CD4-positive, alpha-beta T cell (primary cell): ENCODE measurements around the gene MED15. TPM values are rescaled to one million over a fixed set of nuclear protein-coding genes. Genes with fewer than 3 reads are reported as not detected.

Source experiments
- ATAC-seq: fragments of 200-7000 bp; cut with Tn5 transposase; one replicate; pipeline ENCODE4 v1.10.0; 2022; ENCODE audit warnings: mild to moderate bottlenecking; ENCODE audit not compliant: poor library complexity
- CTCF ChIA-PET: fragments of 350-600 bp; sonication (Branson Sonifier 250); formaldehyde crosslinking; loops from one replicate; lab custom pipeline; 2021; ENCODE audit warnings: antibody characterized with exemption, inconsistent platforms; lab: Charles Lee
- POLR2A ChIA-PET: fragments of 350-600 bp; sonication (Branson Sonifier 250); formaldehyde crosslinking; loops from one replicate; lab custom pipeline; 2021; ENCODE audit warnings: antibody characterized with exemption, inconsistent platforms; lab: Charles Lee
- DNase-seq, 14 experiments: peaks; one replicate each; pipeline ENCODE4 v3.0.0-alpha.2; 2013 to 2020; ENCODE audit warnings: mixed read lengths in 2 of 14
- H3K27ac ChIP-seq, 2 donors: one replicate each; pipeline versions ENCODE4 v1.5.1 to v1.7.0; 2013; ENCODE audit warnings: low read length in 2 of 2, low read depth in 1 of 2, mild to moderate bottlenecking in 1 of 2
- H3K27me3 ChIP-seq, 2 experiments: 1 replicate in 1 of 2; 2 replicates in 1 of 2; pipeline versions ENCODE4 v1.6.1 to v1.7.0; 2013; ENCODE audit warnings: low read length in 2 of 2, control low read depth in 1 of 2, mild to moderate bottlenecking in 1 of 2, moderate library complexity in 1 of 2; ENCODE audit not compliant: insufficient read depth in 2 of 2, control insufficient read depth in 1 of 2
- H3K36me3 ChIP-seq: one replicate; pipeline ENCODE4 v1.6.1; 2013; ENCODE audit warnings: low read length, control low read depth; ENCODE audit not compliant: insufficient read depth
- H3K4me1 ChIP-seq: one replicate; pipeline ENCODE4 v1.6.1; 2013; ENCODE audit warnings: low read length, control low read depth; ENCODE audit not compliant: insufficient read depth
- H3K4me3 ChIP-seq: one replicate; pipeline ENCODE4 v1.5.1; 2013; ENCODE audit warnings: mild to moderate bottlenecking, low read length, moderate library complexity
- H3K9me3 ChIP-seq, 2 experiments: 1 replicate in 1 of 2; 2 replicates in 1 of 2; pipeline versions ENCODE4 v1.6.1 to v1.7.0; 2013; ENCODE audit warnings: low read length in 2 of 2, mild to moderate bottlenecking in 2 of 2, control low read depth in 1 of 2, moderate library complexity in 1 of 2; ENCODE audit not compliant: control insufficient read depth in 1 of 2, insufficient read depth in 1 of 2
- H3K27ac Mint-ChIP-seq: one replicate; pipeline ENCODE4 v1.8.0; 2020; ENCODE audit warnings: mixed read lengths
- H3K27me3 Mint-ChIP-seq: one replicate; pipeline ENCODE4 v1.8.0; 2021; ENCODE audit warnings: mixed read lengths
- H3K36me3 Mint-ChIP-seq: one replicate; pipeline ENCODE4 v1.8.0; 2021; ENCODE audit warnings: low read depth, mixed read lengths
- H3K4me1 Mint-ChIP-seq: one replicate; pipeline ENCODE4 v1.8.0; 2021; ENCODE audit warnings: low read depth, mixed read lengths
- H3K4me3 Mint-ChIP-seq: one replicate; pipeline ENCODE4 v1.8.0; 2020; ENCODE audit warnings: mild to moderate bottlenecking, mixed read lengths
- H3K9me3 Mint-ChIP-seq: one replicate; pipeline ENCODE4 v1.8.0; 2020; ENCODE audit warnings: mixed read lengths
- CTCF ChIP-seq: fragments of 200-600 bp; IDR thresholded peaks from one replicate; pipeline ENCODE4 v1.8.0; 2022; ENCODE audit warnings: antibody characterized with exemption, mild to moderate bottlenecking
- intact Hi-C, 2 experiments: fragments of 100-400 bp; cut with DNase I in 1 of 2; cut with micrococcal nuclease in 1 of 2; formaldehyde crosslinking; loops; one replicate each; pipeline versions ENCODE4 v1.15.1 to v1.9.0; 2023 to 2025; cut with DNase I, micrococcal nuclease
- total RNA-seq, 174 experiments: library from RNA in 2 of 174; stranded (reverse) in 2 of 174; gene quantifications; one replicate each; pipeline ENCODE4 v1.2.3 and lab custom pipeline; 2021 to 2026

MED15 gene
- total RNA-seq, 2 experiments from 2014 or later = 181 to 191 TPM

- intact Hi-C loops = no loop called here
- no peaks in the 10 kb centered on the region for H3K9me3 Mint-ChIP-seq
- no peaks in the 10 kb centered on the region for H3K9me3 ChIP-seq
- H3K27ac ChIP-seq = no peak overlapping the region
- H3K4me1 Mint-ChIP-seq = peaks cover 10% of the 10 kb centered on the region
- DNase-seq = no peak
- no peak overlapping the region for H3K4me3 ChIP-seq
- ChIA-PET CTCF (no interaction called here), POLR2A (no interaction called here)
- no peaks in the 10 kb centered on the region for H3K36me3 ChIP-seq
- no peaks in the 10 kb centered on the region for H3K27me3 ChIP-seq
- no peak for TF ChIP-seq CTCF
- H3K4me1 ChIP-seq = peaks cover 12% of the 10 kb centered on the region
- H3K27me3 Mint-ChIP-seq = no peaks in the 10 kb centered on the region
- H3K36me3 Mint-ChIP-seq = no peaks in the 10 kb centered on the region
- ATAC-seq = no peak
- H3K4me3 Mint-ChIP-seq = no peak overlapping the region
- H3K27ac Mint-ChIP-seq = no peak overlapping the region
Observed at GRCh38 chr22:20610757-20611156, 103.3 kb downstream of the MED15 start.

DNA sequence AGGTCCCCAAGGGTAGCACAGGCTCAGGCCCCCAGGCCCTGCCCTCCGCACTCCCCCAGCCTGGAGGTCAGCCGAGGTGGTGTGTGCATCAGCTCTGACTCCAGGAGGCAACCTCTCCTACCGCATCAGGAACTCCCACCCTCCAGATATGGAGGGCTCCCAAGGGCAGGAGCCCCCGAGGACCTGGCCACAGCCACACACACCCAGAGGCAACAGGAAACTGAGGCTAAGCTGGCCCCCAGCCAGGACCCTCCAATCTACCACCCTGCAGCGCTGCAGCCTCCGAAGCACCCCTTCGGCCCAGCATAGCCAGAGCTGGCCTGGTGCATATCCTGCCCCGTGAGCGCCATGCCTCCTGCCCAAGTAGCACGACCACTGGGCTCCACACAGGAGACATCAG, 104.0 kb downstream of the MED15 start:
- no peak for ATAC-seq
- H3K36me3 ChIP-seq = no peaks in the 10 kb centered on the region
- Mint-ChIP-seq H3K4me1 (peaks cover 3% of the 10 kb centered on the region), H3K27ac (no peak overlapping the region), H3K4me3 (no peak overlapping the region), H3K36me3 (no peaks in the 10 kb centered on the region), H3K27me3 (no peaks in the 10 kb centered on the region), H3K9me3 (no peaks in the 10 kb centered on the region)
- no peak for DNase-seq
- TF ChIP-seq CTCF = no peak
- no peaks in the 10 kb centered on the region for H3K27me3 ChIP-seq
- peaks cover 5% of the 10 kb centered on the region for H3K4me1 ChIP-seq
- H3K4me3 ChIP-seq = no peak overlapping the region
- intact Hi-C loops = no loop called here
- POLR2A ChIA-PET = no interaction called here
- CTCF ChIA-PET = no interaction called here
- H3K27ac ChIP-seq = no peak overlapping the region
- no peaks in the 10 kb centered on the region for H3K9me3 ChIP-seq

DNA sequence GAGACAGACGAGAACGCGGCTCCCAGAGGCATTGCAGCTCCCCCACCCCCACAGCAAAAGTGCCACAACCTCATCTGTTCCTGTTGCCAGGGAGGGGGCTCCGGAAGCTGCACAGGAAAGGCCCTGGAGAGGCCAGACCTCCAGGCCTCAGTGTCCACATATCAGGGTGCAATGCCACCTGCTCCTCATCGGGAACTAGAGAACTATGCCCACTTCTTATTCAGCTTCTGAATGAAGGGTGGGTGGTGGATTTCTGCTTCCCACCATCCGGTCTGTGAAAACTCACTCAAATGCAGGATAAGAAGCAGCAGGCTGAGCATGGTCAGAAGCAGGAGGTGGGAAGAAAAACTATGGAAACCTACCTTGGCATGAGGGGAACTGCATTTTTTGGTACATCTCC, 105.9 kb downstream of the MED15 start:
- intact Hi-C loops = no loop called here
- no peak overlapping the region for H3K4me3 ChIP-seq
- H3K4me1 ChIP-seq = no peaks in the 10 kb centered on the region
- no peak for TF ChIP-seq CTCF
- ChIA-PET CTCF (no interaction called here), POLR2A (no interaction called here)
- H3K36me3 Mint-ChIP-seq = no peaks in the 10 kb centered on the region
- H3K27ac ChIP-seq = no peak overlapping the region
- no peaks in the 10 kb centered on the region for H3K27me3 ChIP-seq
- no peaks in the 10 kb centered on the region for H3K9me3 Mint-ChIP-seq
- no peaks in the 10 kb centered on the region for H3K9me3 ChIP-seq
- DNase-seq (no peak), ATAC-seq (no peak)
- H3K27ac Mint-ChIP-seq = no peak overlapping the region
- H3K36me3 ChIP-seq = no peaks in the 10 kb centered on the region
- no peaks in the 10 kb centered on the region for H3K4me1 Mint-ChIP-seq
- no peaks in the 10 kb centered on the region for H3K27me3 Mint-ChIP-seq
- H3K4me3 Mint-ChIP-seq = no peak overlapping the region
